ENCODE data around the gene DOCK3. TPM values are rescaled to one million over a fixed set of nuclear protein-coding genes. Genes with fewer than 3 reads are reported as not detected.

DOCK3 gene
- polyA plus RNA-seq, 2 of the 4 experiments (the other 2 are of a cell fraction): 0.40 to 0.46 TPM

Small RNA genes lying within 50 kb of the gene (small RNA-seq; reads per million reads assigned to genes)
- gene MIR4787 (0 to 0.58 (median 0) reads per million in 6 experiments), gene PPIAP69 (0 reads per million in 6 experiments)

Other genes starting within 250 kb of the DOCK3 start
- gene CACNA2D2, start 171.3 kb upstream of the DOCK3 start, polyA plus RNA-seq (2011; rRNA removed): 0.21 and 0.22 TPM in 2 replicates
- gene CACNA2D2, start 171.3 kb upstream of the DOCK3 start, polyA plus RNA-seq (2017; fragmentation: RNase III; extraction: RNeasy Plus Mini Kit Qiagen cat#74134 plus additional on column Dnase treatment): 0.41 to 0.75 TPM (median 0.55 TPM) in 3 replicates
- 3.4 and 5.0 TPM in 2 replicates for gene C3orf18, start 107.2 kb upstream of the DOCK3 start, polyA plus RNA-seq (2011; rRNA removed)
- 3.9 to 5.9 TPM (median 5.4 TPM) in 3 replicates for gene C3orf18, start 107.2 kb upstream of the DOCK3 start, polyA plus RNA-seq (2017; fragmentation: RNase III; extraction: RNeasy Plus Mini Kit Qiagen cat#74134 plus additional on column Dnase treatment)
- 4.7 and 5.1 TPM in 2 replicates for gene HEMK1, start 105.4 kb upstream of the DOCK3 start, polyA plus RNA-seq (2011; rRNA removed)
- 4.3 to 5.4 TPM (median 4.3 TPM) in 3 replicates for gene HEMK1, start 105.4 kb upstream of the DOCK3 start, polyA plus RNA-seq (2017; fragmentation: RNase III; extraction: RNeasy Plus Mini Kit Qiagen cat#74134 plus additional on column Dnase treatment)
- gene CISH, start 63.2 kb upstream of the DOCK3 start, polyA plus RNA-seq (2011; rRNA removed): 0.43 and 0.95 TPM in 2 replicates
- 0.42 to 0.68 TPM (median 0.67 TPM) in 3 replicates for gene CISH, start 63.2 kb upstream of the DOCK3 start, polyA plus RNA-seq (2017; fragmentation: RNase III; extraction: RNeasy Plus Mini Kit Qiagen cat#74134 plus additional on column Dnase treatment)
- gene MAPKAPK3, start 57.8 kb upstream of the DOCK3 start, polyA plus RNA-seq (2011; rRNA removed): 16.5 and 22.8 TPM in 2 replicates
- 14.1 to 16.0 TPM (median 14.6 TPM) in 3 replicates for gene MAPKAPK3, start 57.8 kb upstream of the DOCK3 start, polyA plus RNA-seq (2017; fragmentation: RNase III; extraction: RNeasy Plus Mini Kit Qiagen cat#74134 plus additional on column Dnase treatment)

All from A549 (cell line).